DMS53 treated with DMSO at 0.1 percent for 48 hours (cell line): Measurements from ENCODE around the gene C15orf61.

Experiments
- DNase-seq: peaks from one replicate; lab custom pipeline; 2025; ENCODE audit not compliant: unreplicated experiment; lab: John Stamatoyannopoulos, UW

The C15orf61 gene

GRCh38 chr15:67548862-67549651 lies 28.1 kb downstream of the C15orf61 start:
- DNase-seq: no peak

- DNase-seq: no peak
These were observed 28.8 kb downstream of the C15orf61 start for GRCh38 chr15:67549736-67550135.

GRCh38 chr15:67550522-67550921 lies 29.6 kb downstream of the C15orf61 start:
- DNase-seq: no peak

GRCh38 chr15:67551207-67551743 lies 30.3 kb downstream of the C15orf61 start:
- no peak for DNase-seq

- no peak for DNase-seq
These were observed 33.6 kb downstream of the C15orf61 start for GRCh38 chr15:67554580-67554979.

- no peak for DNase-seq
These were observed 36.1 kb downstream of the C15orf61 start for GRCh38 chr15:67556976-67557570.

- no peak for DNase-seq
These were observed 37.6 kb downstream of the C15orf61 start for GRCh38 chr15:67558502-67558901.

GRCh38 chr15:67559158-67559557 lies 38.2 kb downstream of the C15orf61 start:
- no peak for DNase-seq

GRCh38 chr15:67559576-67559975 lies 38.6 kb downstream of the C15orf61 start:
- DNase-seq: no peak

GRCh38 chr15:67560320-67560719 lies 39.4 kb downstream of the C15orf61 start:
- no peak for DNase-seq

GRCh38 chr15:67563092-67563491 lies 42.2 kb downstream of the C15orf61 start:
- no peak for DNase-seq

GRCh38 chr15:67564021-67564967 lies 43.4 kb downstream of the C15orf61 start:
- no peak for DNase-seq

- no peak for DNase-seq
These were observed 44.0 kb downstream of the C15orf61 start for GRCh38 chr15:67564968-67565345.

GRCh38 chr15:67569668-67570067 lies 48.7 kb downstream of the C15orf61 start:
- DNase-seq: no peak

GRCh38 chr15:67570875-67571647 lies 50.1 kb downstream of the C15orf61 start:
- DNase-seq: no peak

- no peak for DNase-seq
These were observed 50.9 kb downstream of the C15orf61 start for GRCh38 chr15:67571648-67572415.

- DNase-seq: no peak
These were observed 52.3 kb downstream of the C15orf61 start for GRCh38 chr15:67573194-67573593.

GRCh38 chr15:67575039-67575502 lies 54.1 kb downstream of the C15orf61 start:
- DNase-seq: no peak

- no peak for DNase-seq
These were observed 57.2 kb downstream of the C15orf61 start for GRCh38 chr15:67578020-67578600.
